Effector CD4-positive, alpha-beta T cell (primary cell): ENCODE results near the gene KCTD16.

Source experiments
- DNase-seq: peaks from one replicate; pipeline ENCODE4 v3.0.0-alpha.2; 2020

The KCTD16 gene

DNA sequence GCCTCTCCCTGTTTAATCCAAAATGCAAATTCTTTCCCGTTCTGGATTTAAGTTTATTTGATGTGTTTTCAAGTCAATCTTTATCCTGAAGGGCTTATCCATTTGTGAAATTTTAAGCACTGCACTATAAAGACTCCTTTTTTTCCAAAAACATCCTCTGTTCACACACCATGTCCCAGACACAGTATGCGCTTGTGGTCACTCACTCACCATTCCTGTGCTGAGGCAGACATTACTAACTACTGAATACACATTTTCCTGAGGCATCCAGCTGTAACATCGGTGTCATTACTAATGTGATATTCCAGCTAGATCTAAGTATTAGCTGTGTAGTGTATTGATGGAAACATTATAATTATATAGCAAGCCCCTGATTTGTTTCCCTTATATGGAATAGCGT is 298.4 kb downstream of the KCTD16 start:
- no peak for DNase-seq

DNA sequence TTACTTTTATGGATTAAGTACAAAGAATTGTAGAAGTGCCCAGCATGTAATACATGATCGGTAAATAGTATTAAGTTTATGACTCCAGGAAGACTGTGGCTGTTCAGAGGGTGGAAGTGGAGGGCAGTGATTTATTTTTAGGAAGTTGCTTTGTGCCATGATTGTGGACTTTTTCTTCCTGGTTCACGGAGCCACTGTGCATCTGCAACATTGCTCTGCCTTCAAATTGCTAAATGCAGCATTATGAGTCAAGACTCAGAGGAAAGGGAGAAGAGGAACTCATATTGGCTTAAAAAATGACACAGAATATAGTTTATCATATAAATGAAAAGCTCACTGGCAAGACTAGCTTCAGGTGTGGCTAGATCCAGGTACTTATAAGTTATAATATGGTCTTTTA is 301.5 kb downstream of the KCTD16 start:
- DNase-seq: no peak

DNA sequence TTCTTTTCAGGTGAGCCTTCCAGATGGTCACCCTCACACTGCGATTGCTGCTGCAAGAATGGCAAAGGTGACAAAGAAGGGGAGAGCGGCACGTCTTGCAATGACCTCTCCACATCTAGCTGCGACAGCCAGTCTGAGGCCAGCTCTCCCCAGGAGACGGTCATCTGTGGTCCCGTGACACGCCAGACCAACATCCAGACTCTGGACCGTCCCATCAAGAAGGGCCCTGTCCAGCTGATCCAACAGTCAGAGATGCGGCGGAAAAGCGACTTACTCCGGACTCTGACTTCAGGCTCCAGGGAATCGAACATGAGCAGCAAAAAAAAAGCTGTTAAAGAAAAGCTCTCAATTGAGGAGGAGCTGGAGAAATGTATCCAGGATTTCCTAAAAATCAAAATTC is 303.0 kb downstream of the KCTD16 start:
- DNase-seq: no peak

DNA sequence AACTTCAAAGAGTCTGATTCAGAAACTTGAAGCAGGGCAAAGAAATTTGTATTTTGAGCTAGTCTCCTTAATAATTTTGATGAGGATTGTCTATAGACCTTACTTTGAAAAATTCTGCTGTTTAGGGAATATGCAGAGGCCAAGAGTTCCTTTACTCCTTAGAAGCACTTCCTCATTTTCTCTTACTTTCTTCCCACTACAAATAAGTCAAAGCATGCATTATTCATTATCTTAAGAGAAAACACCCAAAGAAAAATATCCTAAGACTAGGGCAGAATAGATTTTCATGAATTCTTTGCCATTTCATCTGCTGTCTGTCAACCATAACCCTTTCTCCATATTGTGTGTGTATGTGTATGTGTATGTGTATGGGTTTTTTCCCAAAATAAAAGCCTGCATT is 307.9 kb downstream of the KCTD16 start:
- no peak for DNase-seq

DNA sequence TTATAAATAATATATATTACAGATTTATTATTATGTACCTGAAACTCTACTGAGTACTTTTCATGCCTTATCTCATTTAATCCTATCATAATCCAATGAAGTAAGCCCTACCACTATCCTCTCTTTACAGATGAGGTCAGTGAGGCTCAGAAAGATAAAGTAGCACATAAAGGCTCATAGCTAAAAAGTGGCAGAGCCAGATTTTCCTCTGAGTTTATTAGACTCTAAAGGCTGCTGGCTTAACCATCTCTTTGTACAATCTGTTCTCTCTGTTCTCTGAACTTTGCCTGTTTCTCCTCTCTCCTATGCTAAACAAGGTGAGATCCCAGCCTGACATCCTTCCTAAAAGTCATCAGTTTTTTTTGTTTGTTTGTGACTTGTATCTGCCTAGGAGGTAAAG is 311.2 kb downstream of the KCTD16 start:
- no peak for DNase-seq

DNA sequence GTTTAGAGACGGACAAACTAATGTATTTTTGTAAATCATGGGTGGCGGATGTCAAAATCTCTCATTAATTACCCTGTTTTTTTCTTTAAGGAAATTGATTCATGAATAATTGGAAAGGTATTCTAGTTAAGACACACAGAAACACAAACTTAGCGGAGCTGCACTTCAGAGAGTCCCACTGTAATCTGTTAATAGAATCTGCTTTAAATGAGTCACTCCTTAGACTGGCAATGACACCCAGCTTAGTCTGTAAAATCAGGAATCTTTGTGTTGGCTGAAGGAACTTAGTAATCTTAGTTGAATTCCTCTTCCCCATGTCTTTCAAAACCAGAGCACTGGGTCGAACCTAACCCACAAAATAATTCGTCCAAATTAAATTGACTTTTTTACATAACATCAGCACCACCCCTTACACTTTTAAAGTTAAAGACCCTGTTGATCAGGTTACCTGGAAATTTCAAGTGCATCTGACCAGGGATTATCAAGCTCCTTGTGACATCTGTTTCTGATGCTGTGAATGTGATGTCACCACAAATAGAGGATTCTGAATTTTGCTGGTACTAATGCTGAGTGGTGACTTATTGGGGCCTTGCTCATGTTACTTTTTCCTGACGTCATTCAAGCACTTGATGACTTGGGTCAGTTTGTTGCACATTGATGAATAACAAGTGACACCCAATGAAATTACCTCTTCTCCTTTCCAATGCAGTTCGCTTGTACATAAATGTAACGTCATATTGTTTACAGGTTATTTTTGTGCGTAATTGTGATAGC is 313.6 kb downstream of the KCTD16 start:
- no peak for DNase-seq

DNA sequence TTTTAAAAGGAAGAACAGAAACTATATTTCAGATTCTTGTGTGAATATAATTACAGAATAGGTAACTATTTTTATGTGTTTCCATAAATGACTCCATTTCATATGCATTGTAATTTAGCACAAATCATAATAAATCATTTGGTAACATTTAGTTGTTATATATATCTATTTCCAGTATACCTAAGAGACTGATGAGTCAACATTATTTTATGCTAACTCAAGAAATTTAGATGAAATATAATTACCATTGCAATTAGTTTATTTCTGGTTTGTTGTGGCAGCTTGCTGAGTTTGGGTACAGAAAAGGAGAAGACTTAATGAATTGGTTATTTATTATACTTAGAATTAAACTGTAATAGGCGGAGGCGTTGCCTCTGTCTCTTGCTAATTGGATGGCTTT is 314.9 kb downstream of the KCTD16 start:
- no peak for DNase-seq

DNA sequence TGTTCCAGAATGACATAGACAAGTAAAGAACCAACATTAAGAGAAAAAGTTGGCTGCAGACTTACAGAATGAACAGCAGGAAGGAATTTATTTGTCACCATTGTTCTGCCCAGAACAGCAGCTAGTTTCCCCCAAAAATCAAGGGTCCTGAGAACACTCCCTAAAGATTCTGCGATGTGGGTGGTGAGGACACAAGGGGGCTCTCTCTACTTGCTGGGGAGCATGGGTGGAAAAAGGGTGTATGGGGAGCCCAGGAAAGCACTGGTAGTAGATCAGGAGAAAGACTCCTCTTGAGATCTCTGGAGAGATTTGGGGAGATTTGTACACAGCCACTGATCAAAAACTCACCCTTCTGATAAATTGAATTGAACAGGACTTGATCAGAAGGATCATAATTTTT is 316.5 kb downstream of the KCTD16 start:
- DNase-seq: no peak

DNA sequence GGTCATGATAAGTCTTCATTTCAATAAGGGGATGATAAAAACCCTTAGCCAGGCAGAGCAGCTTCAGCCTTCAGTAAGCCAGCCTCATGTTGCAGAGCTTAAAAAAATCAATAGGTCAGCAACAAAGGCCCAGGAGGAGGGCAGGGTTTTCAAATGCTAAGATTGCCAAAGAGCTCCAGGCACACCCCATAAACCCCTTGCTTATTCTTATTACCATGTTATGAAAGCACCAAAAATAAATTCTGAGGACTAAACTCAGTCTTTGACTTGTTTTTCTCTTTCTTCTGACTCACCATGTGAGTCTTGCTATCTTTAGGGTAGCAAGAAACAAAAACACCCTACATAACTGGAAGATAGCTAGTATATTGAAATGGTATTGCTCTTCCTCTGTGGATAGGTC is 317.1 kb downstream of the KCTD16 start:
- no peak for DNase-seq

DNA sequence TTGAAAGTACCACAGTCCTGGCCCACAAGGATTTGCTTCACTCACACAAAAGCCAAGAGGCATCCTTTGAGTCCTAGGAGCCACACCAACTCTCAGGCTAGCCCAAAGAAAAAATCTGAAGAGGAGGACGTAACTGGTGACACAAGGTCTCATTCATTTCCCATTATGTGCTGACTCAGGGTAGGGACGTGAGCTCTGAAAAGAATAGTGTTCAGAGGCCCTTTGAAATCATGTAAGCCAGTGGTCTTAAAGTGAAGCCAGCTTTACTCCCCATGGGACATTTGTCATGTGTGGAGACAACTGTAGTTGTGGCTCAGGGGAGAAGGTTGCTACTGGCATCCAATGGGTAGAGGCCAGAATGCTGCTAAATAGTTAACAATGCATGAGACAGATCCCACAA is 332.4 kb downstream of the KCTD16 start:
- no peak for DNase-seq

DNA sequence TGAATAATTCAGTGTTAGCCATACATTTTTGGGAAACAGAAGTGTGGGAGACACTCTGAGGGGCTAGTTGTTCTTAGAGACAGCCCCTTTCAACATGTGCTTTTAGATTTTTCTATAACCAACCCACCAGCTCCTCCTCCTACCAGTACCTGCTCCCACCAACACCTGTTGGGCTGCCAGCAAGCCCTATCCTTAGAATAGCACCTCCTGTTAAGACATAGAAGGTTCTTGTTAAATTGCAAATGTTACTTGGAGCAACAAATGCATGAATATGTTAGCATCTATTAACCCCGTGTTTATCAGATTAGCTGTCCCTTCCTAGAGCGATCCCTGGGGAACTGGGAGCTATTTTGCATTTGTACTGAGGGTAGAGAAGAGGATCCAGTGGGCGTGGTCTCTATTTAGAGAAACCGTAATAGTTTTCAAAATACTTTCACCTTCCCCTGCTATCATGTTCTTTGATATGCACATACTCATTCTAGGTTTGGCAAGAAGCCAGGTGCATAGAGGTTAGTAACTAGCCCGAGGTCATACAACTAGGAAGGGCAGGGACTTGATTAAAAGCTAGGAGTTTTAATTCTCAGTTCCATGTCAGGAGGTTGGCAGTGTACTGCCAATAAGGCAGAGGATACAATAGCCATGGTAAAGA is 334.4 kb downstream of the KCTD16 start:
- DNase-seq: no peak

DNA sequence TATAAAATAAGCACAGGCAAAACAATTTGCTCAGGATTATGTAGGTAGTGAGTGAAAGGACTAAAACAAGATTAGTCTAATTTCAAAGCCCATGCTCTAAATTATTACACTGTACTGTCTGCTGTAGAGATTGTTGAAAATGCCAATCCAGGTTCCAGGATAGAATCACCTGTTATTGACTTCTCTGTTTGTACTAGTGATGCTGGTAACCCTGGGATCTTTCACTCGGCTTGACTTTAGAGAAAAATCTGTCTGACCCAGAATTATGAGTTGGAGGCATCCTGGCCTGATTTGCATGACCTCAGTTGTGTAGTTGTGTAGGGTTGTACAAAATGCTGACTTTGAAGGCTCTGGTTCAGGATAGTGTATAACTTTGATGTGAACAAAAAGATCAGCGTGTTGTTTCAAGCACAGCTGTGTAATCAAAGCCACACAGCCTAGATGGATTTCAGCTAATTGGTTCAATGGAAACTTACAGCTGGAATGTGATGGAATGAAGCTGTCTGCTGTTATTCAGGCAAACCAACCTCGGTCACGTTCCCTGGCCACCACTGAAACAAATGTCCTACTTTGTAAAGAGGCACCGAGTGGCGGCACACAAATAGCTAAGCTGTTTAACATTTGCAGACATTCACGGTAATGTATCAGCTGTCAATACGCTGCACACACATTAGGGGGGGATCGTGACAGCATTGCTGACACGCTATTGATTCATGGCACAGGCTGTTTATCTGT is 340.3 kb downstream of the KCTD16 start:
- no peak for DNase-seq

DNA sequence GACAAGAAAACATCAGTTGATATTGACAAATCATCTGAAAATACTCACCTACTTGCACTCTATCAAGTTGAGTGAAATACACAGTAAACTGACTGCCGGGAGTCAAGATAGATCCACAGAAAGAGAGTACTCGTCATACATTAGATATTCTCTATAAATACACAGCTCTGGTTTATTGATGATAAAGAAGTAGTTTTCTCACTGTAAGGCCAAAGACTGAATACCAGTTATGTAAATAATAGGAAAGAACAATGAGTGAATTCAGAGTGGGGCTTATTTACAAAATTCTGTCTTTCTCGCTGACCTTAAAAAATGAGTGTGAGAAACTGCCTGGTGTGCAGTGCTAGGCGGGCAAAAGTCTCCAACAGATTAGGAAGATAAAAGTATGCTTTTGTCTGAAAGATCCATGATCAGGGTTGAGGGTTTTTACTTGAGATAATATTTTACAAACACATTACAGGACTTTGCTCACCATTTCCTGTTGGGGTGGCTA is 341.0 kb downstream of the KCTD16 start:
- no peak for DNase-seq

DNA sequence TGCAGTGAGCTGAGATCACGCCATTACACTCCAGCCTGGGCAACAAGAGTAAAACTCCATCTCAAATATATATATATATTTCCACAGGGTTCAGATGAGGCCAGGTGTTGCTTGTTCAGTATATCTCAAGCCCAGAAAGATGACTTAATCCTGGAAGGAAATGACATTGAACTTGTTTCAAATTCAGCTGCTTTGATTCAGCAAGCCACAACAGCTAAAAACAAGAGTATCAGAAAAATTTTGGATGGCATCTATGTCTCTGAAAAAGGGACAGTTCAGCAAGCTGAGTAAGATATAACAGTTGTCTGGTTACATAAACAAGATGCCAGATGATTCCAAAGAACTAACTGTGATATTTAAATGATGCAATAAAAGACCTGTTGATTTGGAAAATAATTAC is 352.0 kb downstream of the KCTD16 start:
- DNase-seq: no peak

DNA sequence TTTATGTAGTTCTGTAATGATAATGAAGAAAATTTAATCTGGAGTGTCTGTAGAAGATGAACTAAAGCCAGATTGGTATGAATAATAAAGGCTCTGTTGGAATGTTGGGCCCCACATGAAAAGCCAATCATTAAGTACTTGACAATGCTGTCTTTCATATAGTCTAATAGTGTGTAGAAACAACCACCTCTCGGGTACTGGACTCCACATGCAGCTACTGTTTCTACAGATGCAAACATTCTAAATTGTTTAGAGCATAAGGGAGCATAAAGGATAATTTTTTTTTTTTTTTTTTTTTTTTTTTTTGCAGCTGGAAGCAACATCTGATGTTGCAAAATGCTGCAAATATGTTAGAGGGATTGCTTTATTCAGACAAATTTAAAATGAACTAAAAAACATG is 354.3 kb downstream of the KCTD16 start:
- no peak for DNase-seq

DNA sequence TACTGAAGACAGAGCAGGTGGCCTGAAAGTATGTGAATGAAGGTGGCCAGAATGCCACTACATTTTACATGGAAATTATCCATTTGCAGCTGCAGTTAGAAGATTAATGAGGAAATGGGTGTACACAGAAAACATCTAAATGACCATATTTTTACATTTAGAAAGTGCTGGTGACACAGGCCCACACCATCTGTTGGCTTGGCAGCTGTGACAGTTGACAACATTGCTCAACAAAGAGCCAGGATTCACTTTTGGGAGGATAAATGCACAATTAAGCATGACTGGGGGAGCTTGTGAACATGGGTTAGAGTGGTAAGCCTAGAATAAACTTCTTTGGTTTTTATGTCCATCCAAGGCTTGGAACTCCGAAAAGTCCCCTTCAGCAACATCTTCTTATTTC is 360.5 kb downstream of the KCTD16 start:
- DNase-seq: no peak
